Transverse colon (tissue), 4 donors: ENCODE measurements around the gene IFT122.

Experiments used
- CTCF ChIP-seq, 5 experiments: fragments of 200-600 bp in 3 of 5; fragments of 450-650 bp in 2 of 5; sonication (generic) in 3 of 5; IDR thresholded peaks; 1 replicate in 2 of 5; 2 replicates in 3 of 5; pipeline ENCODE4 v1.5.1; 2016 to 2017; ENCODE audit warnings: antibody characterized with exemption in 5 of 5, inconsistent platforms in 3 of 5, mild to moderate bottlenecking in 2 of 5, moderate library complexity in 1 of 5
- POLR2AphosphoS5 ChIP-seq, 3 donors: sonication (generic); formaldehyde crosslinking; IDR thresholded peaks; one replicate each; pipeline ENCODE4 v1.6.1; 2016; ENCODE audit warnings: antibody characterized with exemption in 3 of 3

GRCh38 chr3:129475863-129476262 is 35.8 kb downstream of the IFT122 start:
- TF ChIP-seq CTCF (IDR thresholded peaks at IDR 0.05) (no peak), POLR2AphosphoS5 (IDR thresholded peaks at IDR 0.05) (no peak)
